Suprapubic skin (tissue), 3 donors: ENCODE data around the gene ZNF431.

ENCODE experiments used
- CTCF ChIP-seq, 2 donors: fragments of 200-600 bp in 1 of 2; fragments of 450-650 bp in 1 of 2; sonication (generic) in 1 of 2; IDR thresholded peaks; one replicate each; pipeline ENCODE4 v1.5.1; 2016 to 2019; ENCODE audit warnings: antibody characterized with exemption in 2 of 2, mild to moderate bottlenecking in 1 of 2, moderate library complexity in 1 of 2
- POLR2AphosphoS5 ChIP-seq, 3 donors: sonication (generic); formaldehyde crosslinking; IDR thresholded peaks; one replicate each; pipeline ENCODE4 v1.6.1; 2017; ENCODE audit warnings: antibody characterized with exemption in 3 of 3

DNA sequence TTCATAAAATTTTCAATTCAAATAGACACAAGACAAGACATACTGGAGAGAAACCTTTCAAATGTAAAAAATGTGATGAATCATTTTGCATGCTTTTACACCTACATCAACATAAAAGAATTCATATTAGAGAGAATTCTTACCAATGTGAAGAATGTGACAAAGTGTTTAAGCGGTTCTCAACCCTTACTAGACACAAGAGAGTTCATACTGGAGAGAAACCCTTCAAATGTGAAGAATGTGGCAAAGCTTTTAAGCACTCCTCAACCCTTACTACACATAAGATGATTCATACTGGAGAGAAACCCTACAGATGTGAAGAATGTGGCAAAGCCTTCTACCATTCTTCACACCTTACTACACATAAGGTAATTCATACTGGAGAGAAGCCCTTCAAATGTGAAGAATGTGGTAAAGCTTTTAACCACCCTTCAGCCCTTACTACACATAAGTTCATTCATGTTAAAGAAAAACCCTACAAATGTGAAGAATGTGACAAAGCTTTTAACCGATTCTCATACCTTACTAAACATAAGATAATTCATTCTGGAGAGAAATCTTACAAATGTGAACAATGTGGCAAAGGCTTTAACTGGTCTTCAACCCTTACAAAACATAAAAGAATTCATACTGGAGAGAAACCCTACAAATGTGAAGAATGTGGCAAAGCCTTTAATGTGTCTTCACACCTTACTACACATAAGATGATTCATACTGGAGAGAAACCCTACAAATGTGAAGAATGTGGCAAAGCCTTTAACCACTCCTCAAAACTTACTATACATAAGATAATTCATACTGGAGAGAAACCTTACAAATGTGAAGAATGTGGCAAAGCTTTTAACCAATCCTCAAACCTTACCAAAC, 24.6 kb upstream of the ZNF431 start:
- TF ChIP-seq POLR2AphosphoS5 (IDR thresholded peaks at IDR 0.05) (no peak), CTCF (IDR thresholded peaks at IDR 0.05) (no peak)
